Neural progenitor cell (in vitro differentiated cells): ENCODE results near the gene ZNF627.

Experiments
- EZH2 ChIP-seq: fragments of 200-600 bp; sonication (generic); IDR thresholded peaks from 2 replicates; pipeline ENCODE4 v1.6.1; 2017; ENCODE audit warnings: antibody characterized with exemption, mild to moderate bottlenecking, moderate library complexity
- TF ChIP-seq, protein P1 (sequence below): fragments of 200-600 bp; sonication (generic); IDR thresholded peaks from 2 replicates; pipeline ENCODE4 v1.5.1; 2017; ENCODE audit warnings: antibody characterized with exemption, mild to moderate bottlenecking

DNA sequence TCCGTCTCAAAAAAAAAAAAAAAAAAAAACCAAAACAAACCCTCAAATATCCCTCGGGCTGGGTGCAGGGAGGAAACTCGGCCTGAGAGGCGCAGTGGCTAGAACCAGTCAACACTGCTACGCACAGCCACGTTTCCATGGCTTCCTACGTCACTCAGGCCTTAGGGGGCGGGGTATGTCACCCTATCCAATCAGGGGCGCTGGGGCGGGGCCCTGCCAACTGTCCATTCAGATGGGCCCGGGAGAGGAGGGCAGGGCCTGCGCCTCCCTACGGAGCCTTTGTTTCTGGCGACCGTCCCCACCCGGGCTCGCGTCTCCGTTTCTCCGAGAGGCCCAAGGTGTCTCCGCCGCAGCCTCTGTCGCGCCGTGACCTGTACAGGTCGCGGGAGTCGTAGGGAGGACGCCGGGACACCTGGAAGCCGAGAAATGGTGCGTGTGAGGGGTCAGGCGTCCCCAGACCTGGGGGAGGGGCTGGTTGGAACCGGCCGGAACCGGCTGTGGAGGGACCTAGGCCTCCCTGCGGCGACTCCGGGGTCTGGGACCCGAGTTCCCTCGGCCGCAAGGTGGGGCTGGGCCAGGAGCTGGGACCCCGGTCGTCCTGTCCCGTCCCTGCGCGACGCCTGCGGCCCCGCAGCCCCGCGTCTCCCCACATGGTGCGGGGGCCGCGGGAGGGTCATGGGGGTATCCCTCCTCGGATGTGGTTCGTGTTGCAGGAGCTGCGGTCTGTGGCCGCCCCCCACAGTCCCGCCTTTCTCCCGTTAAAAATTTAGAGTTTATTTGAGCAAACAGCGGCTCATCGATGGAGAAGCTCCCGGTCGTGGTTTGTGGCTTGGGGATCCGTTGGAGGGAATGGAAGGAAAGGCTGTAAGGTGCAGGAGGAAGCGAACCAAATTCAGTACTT is at the start of gene ZNF627:
- TF ChIP-seq EZH2: no peak
- TF ChIP-seq, protein P1, sequence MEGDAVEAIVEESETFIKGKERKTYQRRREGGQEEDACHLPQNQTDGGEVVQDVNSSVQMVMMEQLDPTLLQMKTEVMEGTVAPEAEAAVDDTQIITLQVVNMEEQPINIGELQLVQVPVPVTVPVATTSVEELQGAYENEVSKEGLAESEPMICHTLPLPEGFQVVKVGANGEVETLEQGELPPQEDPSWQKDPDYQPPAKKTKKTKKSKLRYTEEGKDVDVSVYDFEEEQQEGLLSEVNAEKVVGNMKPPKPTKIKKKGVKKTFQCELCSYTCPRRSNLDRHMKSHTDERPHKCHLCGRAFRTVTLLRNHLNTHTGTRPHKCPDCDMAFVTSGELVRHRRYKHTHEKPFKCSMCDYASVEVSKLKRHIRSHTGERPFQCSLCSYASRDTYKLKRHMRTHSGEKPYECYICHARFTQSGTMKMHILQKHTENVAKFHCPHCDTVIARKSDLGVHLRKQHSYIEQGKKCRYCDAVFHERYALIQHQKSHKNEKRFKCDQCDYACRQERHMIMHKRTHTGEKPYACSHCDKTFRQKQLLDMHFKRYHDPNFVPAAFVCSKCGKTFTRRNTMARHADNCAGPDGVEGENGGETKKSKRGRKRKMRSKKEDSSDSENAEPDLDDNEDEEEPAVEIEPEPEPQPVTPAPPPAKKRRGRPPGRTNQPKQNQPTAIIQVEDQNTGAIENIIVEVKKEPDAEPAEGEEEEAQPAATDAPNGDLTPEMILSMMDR: peak; percentile 29
